Aorta (tissue), 5 donors: ENCODE measurements around the gene ANKRD40. TPM values are rescaled to one million over a fixed set of nuclear protein-coding genes. Genes with fewer than 3 reads are reported as not detected.

ENCODE experiments used
- ATAC-seq: fragments of 200-7000 bp; cut with Tn5 transposase; one replicate; pipeline ENCODE4 v1.9.1; 2022; ENCODE audit warnings: moderate library complexity; ENCODE audit not compliant: low FRiP score
- DNase-seq, 2 donors: peaks; one replicate each; pipeline ENCODE4 v3.0.0-alpha.2; 2020
- H3K27ac ChIP-seq, 2 donors: one replicate each; pipeline ENCODE4 v1.5.1; 2013; ENCODE audit warnings: low read length in 2 of 2, mild to moderate bottlenecking in 2 of 2, moderate library complexity in 2 of 2, control low read depth in 1 of 2, inconsistent platforms in 1 of 2, low read depth in 1 of 2
- H3K27me3 ChIP-seq, 2 donors: one replicate each; pipeline ENCODE4 v1.6.1; 2013; ENCODE audit warnings: control low read depth in 1 of 2, low read length in 1 of 2, mild to moderate bottlenecking in 1 of 2, moderate library complexity in 1 of 2; ENCODE audit not compliant: insufficient read depth in 2 of 2, control insufficient read depth in 1 of 2
- H3K36me3 ChIP-seq, 2 donors: one replicate each; pipeline ENCODE4 v1.6.1; 2013; ENCODE audit warnings: control low read depth in 1 of 2, low read length in 1 of 2, mild to moderate bottlenecking in 1 of 2; ENCODE audit not compliant: insufficient read depth in 2 of 2, control insufficient read depth in 1 of 2
- H3K4me1 ChIP-seq, 2 donors: one replicate each; pipeline ENCODE4 v1.6.1; 2013; ENCODE audit warnings: low read length in 2 of 2, control low read depth in 1 of 2, mild to moderate bottlenecking in 1 of 2, moderate library complexity in 1 of 2; ENCODE audit not compliant: insufficient read depth in 2 of 2, control insufficient read depth in 1 of 2
- H3K4me3 ChIP-seq, 2 donors: one replicate each; pipeline ENCODE4 v1.5.1; 2013; ENCODE audit warnings: low read length in 2 of 2, control low read depth in 1 of 2, mild to moderate bottlenecking in 1 of 2
- H3K9me3 ChIP-seq: one replicate; pipeline ENCODE4 v1.6.1; 2013; ENCODE audit warnings: mild to moderate bottlenecking, low read length; ENCODE audit not compliant: control insufficient read depth
- WGBS, 2 donors: extraction: QIAGEN DNeasy Blood & Tissue Kit; methylation state at CpG; one replicate each; pipeline ENCODE4 v1.1.7; 2013; 5-methylcytosine and 5-hydroxymethylcytosine counted together
- intact Hi-C, 2 donors: fragments of 100-400 bp; cut with DNase I; formaldehyde crosslinking; loops; one replicate each; pipeline versions ENCODE4 v1.14.2 to v1.15.0; 2022
- long read RNA-seq, 2 donors: library from polyadenylated mRNA; unstranded; transcript quantifications; one replicate each; pipeline ENCODE4 v2.0.0, GENCODE V29; 2020 to 2021
- polyA plus RNA-seq, 2 donors: library from polyadenylated mRNA; stranded (reverse); fragments of 200-250 nt; gene quantifications; one replicate each; pipeline ENCODE4 v1.2.3, GENCODE V29; 2013
- total RNA-seq, 2 donors: library from RNA; stranded (reverse); fragmentation: NEBNext Ultra II Directional; extraction: Animal tissue kit (Norgen Biotek cat#: 25700); gene quantifications; one replicate each; pipeline ENCODE4 v1.2.1, GENCODE V29; 2021
- donor health status: healthy with polysubstance abuse.
- donor health status: Bipolar disorder and iron deficiency.
- donor health status: DM: no; HTN: no; CAD: no.
- donor health status: DM: no; HTN: no; CAD: no.
- donor health status: DM: yes; HTN: yes; CAD: no.

The ANKRD40 gene, protein sequence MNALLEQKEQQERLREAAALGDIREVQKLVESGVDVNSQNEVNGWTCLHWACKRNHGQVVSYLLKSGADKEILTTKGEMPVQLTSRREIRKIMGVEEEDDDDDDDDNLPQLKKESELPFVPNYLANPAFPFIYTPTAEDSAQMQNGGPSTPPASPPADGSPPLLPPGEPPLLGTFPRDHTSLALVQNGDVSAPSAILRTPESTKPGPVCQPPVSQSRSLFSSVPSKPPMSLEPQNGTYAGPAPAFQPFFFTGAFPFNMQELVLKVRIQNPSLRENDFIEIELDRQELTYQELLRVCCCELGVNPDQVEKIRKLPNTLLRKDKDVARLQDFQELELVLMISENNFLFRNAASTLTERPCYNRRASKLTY
- total RNA-seq (10 to 100 TPM; 53.2 to 55.5 TPM), polyA plus RNA-seq (10 to 100 TPM; 19.1 to 20.5 TPM)
- long read RNA-seq, donor 1, full-length matches to known transcripts = 2 of 15 reads
- long read RNA-seq, donor 1, partial matches to known transcripts = 3 of 15 reads
- long read RNA-seq, donor 1, other reads (novel, unspliced or antisense) = 10 of 15 reads
- long read RNA-seq, donor 2, full-length matches to known transcripts = 6 of 8 reads
- long read RNA-seq, donor 2, partial matches to known transcripts = 1 of 8 reads
- long read RNA-seq, donor 2, other reads (novel, unspliced or antisense) = 1 of 8 reads

DNA sequence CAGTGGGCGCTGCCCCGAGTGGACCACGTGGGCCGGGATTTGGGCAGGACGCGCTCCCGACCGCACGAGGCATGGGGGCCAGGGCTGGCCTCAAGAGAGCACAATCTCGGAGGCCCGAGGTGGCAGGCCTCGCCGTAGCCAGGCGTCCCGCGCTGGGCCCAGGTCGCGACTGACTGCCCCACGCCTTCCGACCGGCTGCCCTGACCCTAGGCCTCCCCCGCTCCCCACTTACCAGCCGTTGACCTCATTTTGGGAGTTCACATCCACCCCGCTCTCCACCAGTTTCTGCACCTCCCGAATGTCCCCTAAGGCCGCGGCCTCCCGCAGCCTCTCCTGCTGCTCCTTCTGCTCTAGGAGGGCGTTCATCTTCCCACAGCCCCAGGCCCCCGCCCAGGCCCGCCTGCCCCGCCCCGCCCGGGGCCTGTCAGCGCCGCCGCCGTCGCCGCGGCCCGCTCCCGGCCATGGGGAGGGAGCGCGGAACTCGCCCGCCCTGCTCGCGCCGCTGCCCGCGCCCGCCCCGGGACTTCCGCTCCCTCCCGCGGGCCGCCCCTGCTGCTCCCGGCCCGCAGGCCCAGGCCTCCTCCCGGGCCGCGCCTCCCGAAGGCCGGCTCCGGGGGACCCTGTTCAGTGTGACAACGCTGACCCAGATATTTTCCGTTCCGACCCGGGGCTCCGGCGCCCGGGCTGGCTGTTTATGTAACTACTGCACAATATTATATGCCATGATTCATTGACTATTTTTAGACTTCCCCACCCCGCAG lies at the start of gene ANKRD40:
Gene ANKRD40 (minus strand): TSS at position 626 of the 761 bp plus-strand sequence. CDS start 260 bp downstream, at position 366.
- intact Hi-C loops = loop anchor here in 1 of 2 donors (1.0 kb wide), 1 partner anchor 12 kb away; the partner anchor contains the start of gene LUC7L3
- Histone ChIP-seq H3K9me3 (no peaks in the 10 kb centered on the region), H3K4me3 (peak within 1 kb of the TSS; percentile 71 to 73), H3K27me3 (no peaks in the 10 kb centered on the region), H3K27ac (peak within 1 kb of the TSS; percentile 96 to 98), H3K36me3 (no peaks in the 10 kb centered on the region), H3K4me1 (no peaks in the 10 kb centered on the region)
- DNase-seq = peak; percentile 94 to 95
- 0% methylated on average over 35 to 74 of the region's 74 CpGs for WGBS, 2 donors
- peak; percentile 93 for ATAC-seq

DNA sequence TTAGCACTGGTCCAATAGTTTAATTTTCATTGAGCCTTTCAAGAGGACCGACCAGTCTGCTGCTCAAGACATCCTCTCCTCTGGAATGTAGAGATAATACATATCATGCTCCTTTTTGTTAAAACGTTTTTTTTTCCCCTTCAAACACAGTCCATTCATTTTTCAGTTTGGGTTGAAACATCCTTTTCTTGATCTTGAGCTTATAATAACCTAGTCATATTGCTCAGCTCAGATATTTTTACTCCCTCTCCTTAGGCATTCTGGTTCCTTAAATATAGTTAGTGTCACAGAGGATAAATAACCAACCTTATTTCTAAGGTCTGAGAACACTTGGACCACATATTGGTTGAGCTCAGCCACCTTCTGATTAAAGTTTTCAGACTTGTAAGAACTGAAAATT lies 46.8 kb upstream of the ANKRD40 start:
- ATAC-seq (no peak), DNase-seq (no peak)
- Histone ChIP-seq H3K27me3 (no peaks in the 10 kb centered on the region), H3K4me3 (no peak overlapping the region), H3K36me3 (peaks cover 8% of the 10 kb centered on the region in 2 donors), H3K4me1 (no peaks in the 10 kb centered on the region), H3K27ac (no peak overlapping the region), H3K9me3 (no peaks in the 10 kb centered on the region)
- WGBS, 2 donors = 38 to 42% methylated on average over 2 of the region's 2 CpGs
- intact Hi-C loops = no loop called here

DNA sequence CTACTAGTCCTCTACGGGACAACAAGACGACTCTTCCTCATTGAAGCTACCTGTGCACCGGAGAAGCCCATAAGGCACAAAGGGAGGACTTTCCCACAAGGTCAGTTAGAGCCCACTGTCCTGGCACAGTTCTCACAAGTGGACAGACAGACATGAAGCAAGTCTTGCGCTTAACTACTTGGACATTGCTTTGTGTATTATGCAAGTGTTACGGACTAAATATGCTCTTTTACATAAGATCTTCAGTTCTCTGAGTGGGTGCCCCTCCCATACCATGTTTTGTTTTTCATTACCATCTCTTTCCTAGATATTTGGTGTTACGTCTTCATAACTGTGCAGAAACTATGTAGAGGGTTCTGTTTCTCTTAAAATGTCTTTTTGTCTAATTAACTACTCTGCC lies 41.5 kb upstream of the ANKRD40 start:
- ATAC-seq (no peak), DNase-seq (no peak)
- H3K27me3 ChIP-seq = no peaks in the 10 kb centered on the region
- H3K36me3 ChIP-seq = peaks cover 8 to 16% of the 10 kb centered on the region in 2 donors
- no peaks in the 10 kb centered on the region for H3K4me1 ChIP-seq
- no peaks in the 10 kb centered on the region for H3K9me3 ChIP-seq
- WGBS, 2 donors = 83 to 86% methylated on average over 6 of the region's 6 CpGs
- H3K27ac ChIP-seq = no peak overlapping the region
- no peak overlapping the region for H3K4me3 ChIP-seq
- intact Hi-C loops = no loop called here

DNA sequence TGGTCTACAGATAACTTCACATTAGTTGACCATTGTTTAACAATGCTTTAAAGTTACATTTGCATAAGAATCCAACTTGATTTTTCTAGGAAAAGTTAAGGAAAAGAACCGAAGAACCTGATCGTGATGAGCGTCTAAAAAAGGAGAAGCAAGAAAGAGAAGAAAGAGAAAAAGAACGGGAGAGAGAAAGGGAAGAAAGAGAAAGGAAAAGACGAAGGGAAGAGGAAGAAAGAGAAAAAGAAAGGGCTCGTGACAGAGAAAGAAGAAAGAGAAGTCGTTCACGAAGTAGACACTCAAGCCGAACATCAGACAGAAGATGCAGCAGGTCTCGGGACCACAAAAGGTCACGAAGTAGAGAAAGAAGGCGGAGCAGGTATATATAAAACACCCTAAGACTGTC lies 37.9 kb upstream of the ANKRD40 start:
- no peaks in the 10 kb centered on the region for H3K27me3 ChIP-seq
- WGBS, 2 donors = 89 to 93% methylated on average over 12 of the region's 12 CpGs
- peaks cover 3 to 15% of the 10 kb centered on the region in 2 donors for H3K36me3 ChIP-seq
- intact Hi-C loops = no loop called here
- ATAC-seq = no peak
- no peaks in the 10 kb centered on the region for H3K4me1 ChIP-seq
- no peak overlapping the region for H3K4me3 ChIP-seq
- H3K27ac ChIP-seq = no peak overlapping the region
- no peak for DNase-seq
- H3K9me3 ChIP-seq = no peaks in the 10 kb centered on the region

DNA sequence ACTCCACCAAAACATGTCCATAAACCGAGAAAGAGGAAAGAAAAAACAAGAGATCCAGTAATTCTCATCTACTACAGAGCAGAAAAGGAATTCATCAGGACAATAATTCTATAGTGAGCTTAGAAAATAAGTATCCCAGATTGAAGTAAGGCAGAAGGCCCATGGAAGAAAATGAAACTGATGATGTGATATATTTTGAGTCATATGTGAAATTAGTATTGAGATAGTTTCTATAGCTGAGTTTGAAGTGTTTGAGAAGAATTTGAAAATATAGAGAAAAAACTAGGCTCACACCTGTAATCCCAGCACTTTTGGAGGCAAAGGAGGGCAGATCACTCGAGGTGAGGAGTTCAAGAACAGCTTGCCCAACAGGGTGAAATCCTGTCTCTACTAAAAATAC lies 31.4 kb upstream of the ANKRD40 start:
- ATAC-seq (no peak), DNase-seq (no peak)
- 43 to 56% methylated on average over 2 of the region's 2 CpGs for WGBS, 2 donors
- Histone ChIP-seq H3K36me3 (peaks cover 3 to 6% of the 10 kb centered on the region in 2 donors), H3K27ac (no peak overlapping the region), H3K4me3 (no peak overlapping the region), H3K27me3 (no peaks in the 10 kb centered on the region), H3K9me3 (no peaks in the 10 kb centered on the region), H3K4me1 (peaks cover 2 to 3% of the 10 kb centered on the region in 2 donors)
- intact Hi-C loops = no loop called here

DNA sequence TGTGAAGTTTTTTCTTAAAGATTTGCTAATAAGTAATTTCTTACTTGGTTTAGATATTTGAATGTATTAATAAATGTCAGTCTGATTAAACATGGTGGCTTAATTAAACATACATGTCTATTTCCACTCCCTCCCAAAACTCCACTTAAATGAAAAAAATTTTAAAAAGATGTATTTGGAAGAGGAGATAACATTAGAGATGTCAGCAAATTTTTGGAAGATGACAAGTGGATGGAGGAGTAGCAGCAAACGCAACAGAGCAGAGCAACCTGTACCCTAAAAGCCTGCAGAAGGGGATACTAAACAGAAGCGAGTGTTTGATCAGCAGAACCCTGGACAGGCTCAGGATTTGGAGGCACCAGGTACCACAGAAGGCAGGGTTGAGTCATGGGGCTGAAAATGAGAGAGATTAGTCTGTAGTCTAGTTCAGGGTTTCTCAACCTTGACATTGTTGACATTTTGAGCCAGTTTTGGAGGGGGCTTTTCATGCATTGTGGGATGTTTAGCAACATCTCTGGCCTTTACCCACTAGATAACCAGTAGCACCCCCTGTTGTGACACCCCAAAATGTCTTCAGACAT lies 29.5 kb upstream of the ANKRD40 start:
- peaks cover 2 to 3% of the 10 kb centered on the region in 2 donors for H3K4me1 ChIP-seq
- ATAC-seq = no peak
- H3K27ac ChIP-seq = no peak overlapping the region
- no peaks in the 10 kb centered on the region for H3K27me3 ChIP-seq
- no peaks in the 10 kb centered on the region for H3K9me3 ChIP-seq
- H3K4me3 ChIP-seq = no peak overlapping the region
- H3K36me3 ChIP-seq = peaks cover 3 to 6% of the 10 kb centered on the region in 2 donors
- WGBS, 2 donors = 84% methylated on average over 2 of the region's 2 CpGs
- DNase-seq = no peak
- intact Hi-C loops = no loop called here

DNA sequence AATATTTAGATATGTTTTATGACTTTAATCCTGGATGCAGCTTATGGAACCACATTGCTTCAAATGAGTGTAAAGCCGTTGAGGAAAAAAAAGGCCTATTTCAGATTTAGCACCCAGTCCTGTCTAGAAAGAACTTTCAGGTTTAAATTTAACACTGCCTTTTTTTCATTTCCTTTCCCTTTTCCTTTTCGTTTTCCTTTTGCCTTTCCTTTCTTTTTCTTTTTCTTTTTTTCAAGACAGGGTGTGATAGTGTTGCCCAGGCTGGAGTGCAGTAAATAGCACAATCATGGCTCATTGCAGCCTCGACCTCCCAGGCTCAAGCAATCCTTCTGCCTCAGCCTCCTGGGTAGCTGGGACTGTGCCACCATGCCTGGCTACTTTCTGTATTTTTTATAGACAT lies 27.6 kb upstream of the ANKRD40 start:
- WGBS, 2 donors = 57 to 69% methylated on average over 3 of the region's 3 CpGs
- intact Hi-C loops = no loop called here

More for the DNA sequence above, 27.6 kb upstream of the ANKRD40 start:
- ATAC-seq = no peak
- H3K27ac ChIP-seq = no peak overlapping the region
- no peak for DNase-seq
- H3K9me3 ChIP-seq = no peaks in the 10 kb centered on the region
- no peak overlapping the region for H3K4me3 ChIP-seq
- H3K27me3 ChIP-seq = no peaks in the 10 kb centered on the region
- H3K36me3 ChIP-seq = peaks cover 3% of the 10 kb centered on the region in 2 donors
- H3K4me1 ChIP-seq = peaks cover 5 to 9% of the 10 kb centered on the region in 2 donors
